ENCODE measurements around the gene TDP1.
"Not testable (repeated sequence)": the region's sequence is repeated elsewhere in the genome, so short reads cannot be mapped to it uniquely, and the experiment has no call there.

TDP1 gene

GRCh38 chr14:90049390-90049789 is 93.7 kb downstream of the TDP1 start:
- no peak for DNase-seq (ENCODE audit: low spot score)

- no peak for DNase-seq (ENCODE audit: low spot score)
Measured at GRCh38 chr14:90050271-90050670, 94.5 kb downstream of the TDP1 start.

GRCh38 chr14:90053044-90053443 is 97.3 kb downstream of the TDP1 start:
- DNase-seq (ENCODE audit: low spot score): no peak

- no peak for DNase-seq (ENCODE audit: low spot score)
Measured at GRCh38 chr14:90054803-90055202, 99.1 kb downstream of the TDP1 start.

- DNase-seq (ENCODE audit: low spot score): no peak
Measured at GRCh38 chr14:90056826-90057225, 101.1 kb downstream of the TDP1 start.

- DNase-seq (ENCODE audit: low spot score): no peak
Measured at GRCh38 chr14:90058876-90059458, 103.2 kb downstream of the TDP1 start.

- peak; percentile 7 for DNase-seq (ENCODE audit: low spot score)
Measured at GRCh38 chr14:90060312-90060964, 104.7 kb downstream of the TDP1 start.

- no peak for DNase-seq (ENCODE audit: low spot score)
Measured at GRCh38 chr14:90060965-90061684, 105.4 kb downstream of the TDP1 start.

GRCh38 chr14:90061685-90062126 is 106.0 kb downstream of the TDP1 start, which contains the start of gene KCNK13:
TSS of gene KCNK13 (plus strand) at chr14:90061994. CDS start at chr14:90062206, 212 bp downstream.
- no peak for DNase-seq (ENCODE audit: low spot score)

- no peak for DNase-seq (ENCODE audit: low spot score)
Measured at GRCh38 chr14:90062127-90062794, 106.5 kb downstream of the TDP1 start.

GRCh38 chr14:90062822-90063539 is 107.3 kb downstream of the TDP1 start:
- DNase-seq (ENCODE audit: low spot score): no peak

GRCh38 chr14:90072350-90072749 is 116.6 kb downstream of the TDP1 start:
- no peak for DNase-seq (ENCODE audit: low spot score)

- DNase-seq (ENCODE audit: low spot score): no peak
Measured at GRCh38 chr14:90079576-90079975, 123.8 kb downstream of the TDP1 start.

GRCh38 chr14:90087433-90087832 is 131.7 kb downstream of the TDP1 start:
- no peak for DNase-seq (ENCODE audit: low spot score)

GRCh38 chr14:90088176-90088575 is 132.4 kb downstream of the TDP1 start:
- DNase-seq (ENCODE audit: low spot score): no peak

- not testable (repeated sequence) for DNase-seq (ENCODE audit: low spot score)
Measured at GRCh38 chr14:90089486-90089885, 133.8 kb downstream of the TDP1 start.

GRCh38 chr14:90091393-90091792 is 135.7 kb downstream of the TDP1 start:
- no peak for DNase-seq (ENCODE audit: low spot score)

GRCh38 chr14:90093942-90094595 is 138.3 kb downstream of the TDP1 start:
- DNase-seq (ENCODE audit: low spot score): no peak
